Common myeloid progenitor, CD34-positive (primary cell): Measurements from ENCODE around the gene MARK3.

Experiments used
- CTCF ChIA-PET: fragments of 350-600 bp; sonication (Branson Sonifier 250); formaldehyde crosslinking; loops from one replicate; lab custom pipeline; 2021; ENCODE audit warnings: antibody characterized with exemption; lab: Charles Lee
- POLR2A ChIA-PET: fragments of 350-600 bp; sonication (Branson Sonifier 250); formaldehyde crosslinking; loops from one replicate; lab custom pipeline; 2021; ENCODE audit warnings: antibody characterized with exemption; lab: Charles Lee
- DNase-seq, 3 donors: peaks; one replicate each; pipeline versions ENCODE4 v3.0.0 to v3.0.0-alpha.2; 2013
- H3K27ac ChIP-seq, 2 experiments: 1 replicate in 1 of 2; 2 replicates in 1 of 2; pipeline ENCODE4 v1.7.0; 2013; ENCODE audit warnings: inconsistent platforms in 2 of 2, low read length in 2 of 2, mild to moderate bottlenecking in 2 of 2, low read depth in 1 of 2, moderate library complexity in 1 of 2; ENCODE audit not compliant: severe bottlenecking in 2 of 2, insufficient read depth in 1 of 2, poor library complexity in 1 of 2
- H3K27me3 ChIP-seq, 5 experiments: replicated peaks in 2 of 5; 1 replicate in 3 of 5; 2 replicates in 2 of 5; pipeline versions ENCODE4 v1.6.1 to v1.7.0; 2013; ENCODE audit warnings: low read length in 4 of 5, mild to moderate bottlenecking in 2 of 5, moderate library complexity in 2 of 5, inconsistent platforms in 1 of 5; ENCODE audit not compliant: insufficient read depth in 5 of 5, control insufficient read depth in 4 of 5
- H3K36me3 ChIP-seq, 4 experiments: 1 replicate in 2 of 4; 2 replicates in 2 of 4; pipeline versions ENCODE4 v1.6.1 to v1.7.0; 2013; ENCODE audit warnings: low read length in 3 of 4, control low read depth in 1 of 4, mild to moderate bottlenecking in 1 of 4; ENCODE audit not compliant: control insufficient read depth in 4 of 4, insufficient read depth in 4 of 4
- H3K4me1 ChIP-seq, 4 experiments: 1 replicate in 3 of 4; 2 replicates in 1 of 4; pipeline versions ENCODE4 v1.6.1 to v1.7.1; 2013; ENCODE audit warnings: low read length in 3 of 4, mild to moderate bottlenecking in 3 of 4, control low read depth in 1 of 4, inconsistent platforms in 1 of 4, moderate library complexity in 1 of 4; ENCODE audit not compliant: control insufficient read depth in 4 of 4, insufficient read depth in 4 of 4; ENCODE audit errors: control extremely low read depth in 1 of 4
- H3K4me3 ChIP-seq, 7 experiments: 1 replicate in 4 of 7; 2 replicates in 3 of 7; pipeline versions ENCODE4 v1.5.1 to v1.7.0; 2013; ENCODE audit warnings: mild to moderate bottlenecking in 7 of 7, low read length in 6 of 7, moderate library complexity in 6 of 7, inconsistent platforms in 2 of 7, low read depth in 2 of 7, control low read depth in 1 of 7; ENCODE audit not compliant: insufficient read depth in 4 of 7, control insufficient read depth in 1 of 7; ENCODE audit errors: extremely low read depth in 1 of 7
- H3K9me3 ChIP-seq, 5 experiments: 1 replicate in 4 of 5; 2 replicates in 1 of 5; pipeline versions ENCODE4 v1.6.1 to v1.7.1; 2013; ENCODE audit warnings: low read length in 4 of 5, mild to moderate bottlenecking in 2 of 5, inconsistent platforms in 1 of 5, low read depth in 1 of 5, moderate library complexity in 1 of 5; ENCODE audit not compliant: control insufficient read depth in 4 of 5, insufficient read depth in 2 of 5; ENCODE audit errors: control extremely low read depth in 1 of 5
- WGBS: methylation state at CpG from one replicate; pipeline ENCODE4 v1.1.5; 2013; ENCODE audit not compliant: insufficient coverage; 5-methylcytosine and 5-hydroxymethylcytosine counted together

Gene MARK3

GRCh38 chr14:103377522-103378037 is 7.6 kb upstream of the MARK3 start:
- Histone ChIP-seq H3K4me1 (peaks cover 0 to 1% (median 0%) of the 10 kb centered on the region in 4 experiments), H3K9me3 (no peaks in the 10 kb centered on the region), H3K27me3 (no peaks in the 10 kb centered on the region), H3K4me3 (no peak overlapping the region), H3K36me3 (no peaks in the 10 kb centered on the region), H3K27ac (no peak overlapping the region)
- no peak for DNase-seq
- ChIA-PET CTCF (interaction anchor here (1.0 to 2.0 kb wide), 5 partner anchors 9 to 40 kb away, joined by 3 to 9 read pairs (median 4); no protein-coding TSS in a partner anchor), POLR2A (no interaction called here)
- 100% methylated on average over 2 of the region's 2 CpGs for WGBS

DNA sequence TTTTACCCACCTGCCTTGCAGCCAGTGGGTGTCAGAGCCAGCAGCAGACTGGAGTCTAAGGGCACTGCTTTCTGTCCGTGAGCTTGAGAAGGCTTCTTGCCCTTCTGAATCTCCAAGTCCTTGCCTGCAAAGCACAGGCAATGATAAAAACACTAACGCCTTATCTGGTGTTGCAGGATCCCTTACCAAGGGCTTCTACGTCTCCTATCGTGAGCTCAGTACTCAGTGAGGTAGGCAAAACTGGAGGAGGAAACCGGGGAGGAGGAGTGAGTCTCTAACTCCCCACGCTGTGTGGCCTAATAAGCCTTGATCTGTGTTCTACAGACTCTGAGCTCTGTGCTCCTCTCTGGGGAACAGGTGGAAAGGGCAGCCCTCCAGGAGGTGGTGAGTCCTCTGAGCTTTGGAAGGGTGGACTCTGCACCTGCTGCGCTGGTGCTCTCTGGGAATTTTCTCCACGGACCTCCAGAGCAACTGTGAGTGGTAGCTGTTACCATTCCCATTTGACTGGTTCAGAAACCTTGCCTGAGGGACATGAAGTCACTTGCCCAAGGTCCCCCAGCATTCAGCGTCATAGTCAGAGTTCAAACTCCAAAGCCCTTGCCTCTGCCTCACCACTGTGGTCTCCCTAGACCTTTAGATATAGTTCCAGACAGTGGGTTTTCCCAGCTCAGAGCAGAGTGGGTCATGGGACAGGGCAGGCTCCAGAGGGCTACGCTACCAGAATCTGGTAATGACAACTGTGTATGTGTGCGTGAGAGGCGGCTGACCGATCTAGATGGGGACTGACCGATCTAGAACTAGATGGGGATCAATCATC is 7.0 kb upstream of the MARK3 start:
- Histone ChIP-seq H3K36me3 (no peaks in the 10 kb centered on the region), H3K4me3 (no peak overlapping the region), H3K9me3 (no peaks in the 10 kb centered on the region), H3K4me1 (peaks cover 0 to 1% (median 0%) of the 10 kb centered on the region in 4 experiments), H3K27ac (peak overlapping the region in 1 of 2 experiments; percentile 35), H3K27me3 (no peaks in the 10 kb centered on the region)
- CTCF ChIA-PET = interaction anchor here (1.0 to 2.0 kb wide), 6 partner anchors 8 to 41 kb away, joined by 3 to 9 read pairs (median 4); no protein-coding TSS in a partner anchor
- peak; percentile 50 to 74 (median 62) for DNase-seq
- POLR2A ChIA-PET = interaction anchor here (1.1 kb wide), 1 partner anchor 13 kb away, joined by 3 read pairs; no protein-coding TSS in a partner anchor
- 91% methylated on average over 14 of the region's 14 CpGs for WGBS

- POLR2A ChIA-PET = interaction anchor here (1.0 to 1.3 kb wide), 2 partner anchors 35 to 36 kb away, joined by 3 read pairs; no protein-coding TSS in a partner anchor
- Histone ChIP-seq H3K27me3 (no peaks in the 10 kb centered on the region), H3K27ac (no peak overlapping the region), H3K4me3 (no peak overlapping the region), H3K36me3 (no peaks in the 10 kb centered on the region), H3K9me3 (no peaks in the 10 kb centered on the region), H3K4me1 (peaks cover 0 to 11% (median 9%) of the 10 kb centered on the region in 4 experiments)
- DNase-seq = no peak
- no CpG with 5 or more reads among the region's 2 CpGs for WGBS
- CTCF ChIA-PET = interaction anchor here (0.7 to 2.1 kb wide), 6 partner anchors 10 to 72 kb away, joined by 3 to 11 read pairs (median 4); no protein-coding TSS in a partner anchor
Observed at GRCh38 chr14:103380719-103381377, 4.4 kb upstream of the MARK3 start.

GRCh38 chr14:103382376-103382775 is 2.8 kb upstream of the MARK3 start:
- Histone ChIP-seq H3K9me3 (no peaks in the 10 kb centered on the region), H3K4me3 (no peak overlapping the region), H3K4me1 (peaks cover 7 to 24% (median 21%) of the 10 kb centered on the region in 4 experiments), H3K36me3 (no peaks in the 10 kb centered on the region), H3K27ac (no peak overlapping the region), H3K27me3 (no peaks in the 10 kb centered on the region)
- ChIA-PET CTCF (interaction anchor here (0.8 to 2.8 kb wide), 4 partner anchors 8 to 12 kb away, joined by 3 to 11 read pairs (median 8); no protein-coding TSS in a partner anchor), POLR2A (interaction anchor here (1.0 kb wide), 1 partner anchor 46 kb away, joined by 3 read pairs; no protein-coding TSS in a partner anchor)
- peak in 2 of 3 donors; percentile 67 to 75 for DNase-seq
- WGBS = 81% methylated on average over 2 of the region's 4 CpGs

- ChIA-PET POLR2A (interaction anchor here (0.7 to 1.3 kb wide), 3 partner anchors 17 to 768 kb away, joined by 3 to 5 read pairs (median 3); no protein-coding TSS in a partner anchor), CTCF (interaction anchor here (0.6 to 1.5 kb wide), 3 partner anchors 10 to 1255 kb away, joined by 4 to 7 read pairs (median 6); no protein-coding TSS in a partner anchor)
- peak in 2 of 3 donors; percentile 32 for DNase-seq
- no peaks in the 10 kb centered on the region for H3K27me3 ChIP-seq
- 12% methylated on average over 28 of the region's 31 CpGs for WGBS
- H3K9me3 ChIP-seq = no peaks in the 10 kb centered on the region
- H3K4me3 ChIP-seq = peak overlapping the region; percentile 46 to 100 (median 92)
- H3K27ac ChIP-seq = peak overlapping the region in 1 of 2 experiments; percentile 94
- no peaks in the 10 kb centered on the region for H3K36me3 ChIP-seq
- peaks cover 7 to 36% (median 31%) of the 10 kb centered on the region in 4 experiments for H3K4me1 ChIP-seq
Observed at GRCh38 chr14:103384450-103385151, 614 bp upstream of the MARK3 start.
